HEK293T (cell line): ENCODE data around the gene STMP1.
A peak's percentile ranks its signal among the peaks of the same experiment; 100 is the strongest.
"Not testable (repeated sequence)": the region's sequence is repeated elsewhere in the genome, so short reads cannot be mapped to it uniquely, and the experiment has no call there.

Experiments used
- CTCF ChIA-PET: fragments of 350-600 bp; formaldehyde crosslinking; extraction: SDS; loops from one replicate; lab custom pipeline; 2021; ENCODE audit warnings: antibody characterized with exemption, inconsistent platforms; lab: Yijun Ruan, JAX
- POLR2A ChIA-PET: fragments of 350-600 bp; formaldehyde crosslinking; extraction: SDS; loops from one replicate; lab custom pipeline; 2020; ENCODE audit warnings: antibody characterized with exemption, inconsistent platforms; lab: Yijun Ruan, JAX
- DNase-seq: peaks from one replicate; pipeline ENCODE4 v3.0.0; 2012; ENCODE audit warnings: mixed read lengths; ENCODE audit errors: extremely low spot score
- ARNT ChIP-seq: fragments of 450-650 bp; IDR thresholded peaks from 2 replicates; pipeline ENCODE4 v1.6.1; 2017; ENCODE audit warnings: mild to moderate bottlenecking
- BHLHE40 ChIP-seq: fragments of 450-650 bp; IDR thresholded peaks from 2 replicates; pipeline ENCODE4 v1.6.1; 2016; ENCODE audit warnings: mild to moderate bottlenecking, moderate library complexity, borderline replicate concordance
- CTBP1 ChIP-seq: fragments of 450-650 bp; IDR thresholded peaks from 2 replicates; pipeline ENCODE4 v1.6.1; 2016; ENCODE audit warnings: borderline replicate concordance
- ELF4 ChIP-seq: fragments of 450-650 bp; IDR thresholded peaks from 2 replicates; pipeline ENCODE4 v1.6.1; 2017; ENCODE audit warnings: antibody characterized with exemption
- FOXA1 ChIP-seq: fragments of 450-650 bp; IDR thresholded peaks from 2 replicates; pipeline ENCODE4 v1.6.1; 2016; ENCODE audit warnings: mild to moderate bottlenecking
- FOXK2 ChIP-seq: fragments of 450-650 bp; IDR thresholded peaks from 2 replicates; pipeline ENCODE4 v1.6.1; 2016; ENCODE audit warnings: mild to moderate bottlenecking
- FOXM1 ChIP-seq: fragments of 450-650 bp; IDR thresholded peaks from 2 replicates; pipeline ENCODE4 v1.6.1; 2017; ENCODE audit warnings: mild to moderate bottlenecking, borderline replicate concordance
- HDGF ChIP-seq: fragments of 450-650 bp; IDR thresholded peaks from 2 replicates; pipeline ENCODE4 v1.6.1; 2017; ENCODE audit warnings: antibody characterized with exemption, borderline replicate concordance
- L3MBTL2 ChIP-seq: fragments of 450-650 bp; conservative IDR thresholded peaks from 2 replicates; pipeline ENCODE4 v1.6.1; 2016; ENCODE audit warnings: mild to moderate bottlenecking
- LEF1 ChIP-seq: fragments of 450-650 bp; IDR thresholded peaks from 2 replicates; pipeline ENCODE4 v1.6.1; 2017; ENCODE audit warnings: mild to moderate bottlenecking, borderline replicate concordance
- NFRKB ChIP-seq: fragments of 450-650 bp; IDR thresholded peaks from 2 replicates; pipeline ENCODE4 v1.6.1; 2016; ENCODE audit warnings: mild to moderate bottlenecking, moderate library complexity
- PKNOX1 ChIP-seq: fragments of 450-650 bp; IDR thresholded peaks from 2 replicates; pipeline ENCODE4 v1.6.1; 2016
- SP1 ChIP-seq: fragments of 450-650 bp; IDR thresholded peaks from 2 replicates; pipeline ENCODE4 v1.6.1; 2017
- SUZ12 ChIP-seq: fragments of 450-650 bp; IDR thresholded peaks from 2 replicates; pipeline ENCODE4 v1.6.1; 2016; ENCODE audit warnings: mild to moderate bottlenecking
- TARDBP ChIP-seq: fragments of 450-650 bp; IDR thresholded peaks from 2 replicates; pipeline ENCODE4 v1.6.1; 2016
- ZNF384 ChIP-seq: fragments of 450-650 bp; IDR thresholded peaks from 2 replicates; pipeline ENCODE4 v1.6.1; 2016

Gene STMP1

DNA sequence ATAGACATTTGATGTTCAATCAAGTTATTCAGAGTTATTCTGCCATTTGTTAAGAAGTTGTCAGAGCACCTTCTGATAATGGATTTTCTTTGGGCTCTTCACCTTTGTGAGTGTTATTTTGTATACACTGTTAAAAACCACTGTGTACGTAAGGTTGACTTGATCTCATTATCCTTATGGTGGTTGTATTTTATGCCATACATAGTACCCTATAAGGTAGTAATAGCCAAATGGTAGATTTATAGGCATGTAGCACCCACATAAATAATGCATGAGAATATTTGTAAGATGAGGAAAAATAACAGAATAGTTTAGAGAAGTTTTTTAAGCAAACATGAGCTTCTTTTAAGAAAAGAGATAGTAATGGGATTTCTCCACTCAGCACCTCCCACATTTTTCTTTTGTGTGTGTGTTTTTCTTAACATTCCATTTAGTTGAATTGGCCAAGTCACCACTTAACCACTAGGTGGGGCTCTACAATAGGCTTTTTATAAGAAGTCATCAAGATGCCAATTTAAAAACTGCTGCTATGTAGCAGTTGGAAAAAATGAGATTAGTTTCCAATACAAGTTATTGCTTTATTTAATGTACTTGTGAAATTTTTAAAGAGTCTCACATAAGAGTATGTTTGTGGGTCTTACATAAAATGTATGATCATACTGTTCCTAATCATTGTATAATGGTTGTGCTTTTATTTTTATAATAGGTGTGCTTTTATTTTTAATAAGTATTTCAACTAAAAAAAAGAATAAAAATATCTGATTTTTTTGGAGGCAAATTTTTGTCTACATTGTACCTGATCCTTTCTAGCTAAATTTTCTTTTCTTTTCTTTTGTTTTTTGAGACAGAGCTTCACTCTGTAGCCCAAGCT is 41.1 kb upstream of the STMP1 start:
- POLR2A ChIA-PET, result no interaction called here
- DNase-seq, result peak; percentile 59
- CTCF ChIA-PET, result interaction anchor here (0.7 to 1.3 kb wide), 8 partner anchors 9 to 90 kb away, joined by 3 to 10 read pairs (median 3); no protein-coding TSS in a partner anchor
- peak; percentile 69 for TF ChIP-seq PKNOX1
- no peak for TF ChIP-seq SUZ12

DNA sequence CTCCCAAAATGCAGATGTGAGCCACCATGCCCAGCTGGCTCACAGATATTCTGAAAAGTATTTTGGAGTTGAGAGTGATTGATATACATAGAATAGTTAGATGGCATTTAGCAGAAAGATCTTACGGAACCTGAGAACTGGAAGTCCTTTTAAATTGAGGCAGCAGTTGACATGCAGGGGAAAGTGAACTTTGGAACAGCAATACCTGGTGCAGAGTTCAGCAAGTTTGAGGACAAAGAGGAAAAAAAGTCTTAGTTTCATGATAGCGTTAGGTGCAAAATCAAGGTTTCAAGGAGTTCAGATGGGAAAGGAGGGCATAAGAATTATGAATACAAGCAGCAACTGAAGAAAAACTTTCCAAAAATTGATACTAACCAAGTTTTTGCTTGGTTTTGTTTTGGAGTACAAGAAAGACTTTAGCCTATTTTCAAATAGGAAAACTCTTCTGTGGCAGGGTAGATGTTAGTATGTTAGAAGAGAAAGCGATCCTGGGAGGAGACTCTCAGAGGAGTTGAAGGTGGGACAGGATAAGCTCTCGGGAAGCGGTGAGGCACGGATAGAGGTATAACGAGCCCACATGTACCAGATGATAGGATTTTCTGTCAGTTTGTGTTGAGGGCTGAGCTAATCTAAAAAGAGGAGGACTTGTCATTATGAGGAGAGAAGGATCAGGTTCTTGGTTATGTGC is 28.0 kb upstream of the STMP1 start:
- POLR2A ChIA-PET, result no interaction called here
- DNase-seq, result no peak
- TF ChIP-seq HDGF (no peak), NFRKB (no peak), FOXA1 (no peak), LEF1 (no peak), ZNF384 (no peak), ELF4 (no peak), BHLHE40 (no peak), SUZ12 (no peak), FOXK2 (no peak)
- CTCF ChIA-PET, result no interaction called here

- CTCF ChIA-PET, POLR2A ChIA-PET, DNase-seq: not testable (repeated sequence)
These were observed 22.6 kb upstream of the STMP1 start for GRCh38 chr7:135639690-135640089.

- ChIA-PET POLR2A (interaction anchor here (1.2 to 1.8 kb wide), 2 partner anchors 16 to 18 kb away, joined by 3 to 5 read pairs; partner anchors contain the start of gene STMP1), CTCF (interaction anchor here (0.6 to 2.4 kb wide), 5 partner anchors 12 to 363 kb away, joined by 3 to 14 read pairs (median 9); no protein-coding TSS in a partner anchor)
- TF ChIP-seq L3MBTL2 (no peak), CTBP1 (no peak), HDGF (no peak), FOXK2 (no peak), ELF4 (no peak), NFRKB (no peak), TARDBP (no peak), PKNOX1 (no peak), SUZ12 (no peak), LEF1 (no peak), SP1 (no peak), FOXM1 (no peak), FOXA1 (no peak), ARNT (no peak), ZNF384 (no peak), BHLHE40 (no peak)
- DNase-seq, result no peak
These were observed 18.2 kb upstream of the STMP1 start for GRCh38 chr7:135644154-135644553.

DNA sequence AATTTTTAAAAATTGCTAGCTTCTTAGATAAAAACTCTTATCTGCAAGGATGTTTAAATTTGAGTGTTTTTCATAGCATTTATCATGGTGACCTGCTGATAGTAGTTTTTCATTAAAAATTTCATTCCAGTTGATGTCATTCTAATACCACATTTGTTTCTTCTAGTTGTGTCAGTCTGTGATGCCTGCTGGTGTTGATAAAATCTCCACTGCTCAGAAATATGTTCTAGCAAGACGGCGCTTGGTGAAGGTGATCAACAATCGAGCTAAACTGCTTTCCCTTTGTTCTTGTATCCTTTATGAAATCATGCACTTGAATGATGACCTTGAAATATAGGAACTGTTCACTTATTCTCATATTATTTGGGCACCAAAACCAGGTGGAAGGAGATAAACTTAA is 17.6 kb upstream of the STMP1 start:
- ChIA-PET POLR2A (interaction anchor here (1.1 to 1.8 kb wide), 3 partner anchors 16 to 18 kb away, joined by 5 to 7 read pairs (median 5); partner anchors contain the start of gene STMP1), CTCF (interaction anchor here (0.6 to 2.4 kb wide), 15 partner anchors 11 to 1003 kb away, joined by 3 to 14 read pairs (median 5); no protein-coding TSS in a partner anchor)
- DNase-seq, result no peak
- no peak for TF ChIP-seq HDGF
- TF ChIP-seq NFRKB, result no peak
- no peak for TF ChIP-seq FOXK2
- no peak for TF ChIP-seq ARNT
- TF ChIP-seq BHLHE40, result no peak
- TF ChIP-seq SP1, result no peak
- TF ChIP-seq L3MBTL2, result no peak
- no peak for TF ChIP-seq LEF1
- TF ChIP-seq PKNOX1, result no peak
- no peak for TF ChIP-seq ZNF384
- TF ChIP-seq SUZ12, result no peak
- TF ChIP-seq TARDBP, result no peak
- TF ChIP-seq FOXM1, result no peak
- no peak for TF ChIP-seq CTBP1
- no peak for TF ChIP-seq ELF4
- TF ChIP-seq FOXA1, result no peak
